ENCODE results near the gene FLYWCH1.

FLYWCH1 gene

GRCh38 chr16:2973605-2974318 lies 62.0 kb downstream of the FLYWCH1 start:
- Mint-ChIP-seq H3K4me1 (peaks cover 21% of the 10 kb centered on the region), H3K36me3 (peaks cover 11% of the 10 kb centered on the region)

GRCh38 chr16:2974319-2975056 lies 62.8 kb downstream of the FLYWCH1 start:
- no peak for ATAC-seq
- Mint-ChIP-seq H3K4me1 (peaks cover 21% of the 10 kb centered on the region), H3K27ac (no peak overlapping the region), H3K27me3 (peaks cover 40% of the 10 kb centered on the region), H3K4me3 (no peak overlapping the region), H3K9me3 (no peaks in the 10 kb centered on the region), H3K36me3 (peaks cover 11% of the 10 kb centered on the region)

More at GRCh38 chr16:2973605-2974318, 62.0 kb downstream of the FLYWCH1 start:
- Mint-ChIP-seq H3K4me3 (no peak overlapping the region), H3K9me3 (no peaks in the 10 kb centered on the region), H3K27ac (no peak overlapping the region), H3K27me3 (peaks cover 36% of the 10 kb centered on the region)
- no peak for ATAC-seq

GRCh38 chr16:2975161-2975795 lies 63.5 kb downstream of the FLYWCH1 start:
- H3K4me1 Mint-ChIP-seq, result peaks cover 24% of the 10 kb centered on the region
- H3K36me3 Mint-ChIP-seq, result peaks cover 11% of the 10 kb centered on the region
- no peak overlapping the region for H3K4me3 Mint-ChIP-seq
- no peak overlapping the region for H3K27ac Mint-ChIP-seq
- no peak for ATAC-seq
- H3K27me3 Mint-ChIP-seq, result peaks cover 45% of the 10 kb centered on the region
- no peaks in the 10 kb centered on the region for H3K9me3 Mint-ChIP-seq

GRCh38 chr16:2976201-2976600 lies 64.5 kb downstream of the FLYWCH1 start:
- no peak overlapping the region for H3K4me3 Mint-ChIP-seq
- no peak for ATAC-seq
- no peaks in the 10 kb centered on the region for H3K9me3 Mint-ChIP-seq
- peaks cover 11% of the 10 kb centered on the region for H3K36me3 Mint-ChIP-seq
- H3K27me3 Mint-ChIP-seq, result peaks cover 37% of the 10 kb centered on the region
- H3K27ac Mint-ChIP-seq, result no peak overlapping the region
- peaks cover 15% of the 10 kb centered on the region for H3K4me1 Mint-ChIP-seq

GRCh38 chr16:2976673-2977072 lies 64.9 kb downstream of the FLYWCH1 start:
- no peak for ATAC-seq
- no peak overlapping the region for H3K4me3 Mint-ChIP-seq

GRCh38 chr16:2977440-2977839 lies 65.7 kb downstream of the FLYWCH1 start:
- H3K36me3 Mint-ChIP-seq, result peaks cover 4% of the 10 kb centered on the region
- no peaks in the 10 kb centered on the region for H3K9me3 Mint-ChIP-seq
- H3K27ac Mint-ChIP-seq, result no peak overlapping the region
- no peak for ATAC-seq
- no peak overlapping the region for H3K4me3 Mint-ChIP-seq
- H3K27me3 Mint-ChIP-seq, result peaks cover 24% of the 10 kb centered on the region
- H3K4me1 Mint-ChIP-seq, result peaks cover 10% of the 10 kb centered on the region

More at GRCh38 chr16:2976673-2977072, 64.9 kb downstream of the FLYWCH1 start:
- Mint-ChIP-seq H3K27ac (no peak overlapping the region), H3K9me3 (no peaks in the 10 kb centered on the region), H3K36me3 (peaks cover 11% of the 10 kb centered on the region), H3K4me1 (peaks cover 13% of the 10 kb centered on the region), H3K27me3 (peaks cover 32% of the 10 kb centered on the region)

- Mint-ChIP-seq H3K27ac (peak overlapping the region; percentile 88), H3K27me3 (peaks cover 17% of the 10 kb centered on the region), H3K4me3 (peak overlapping the region; percentile 89), H3K9me3 (no peaks in the 10 kb centered on the region), H3K36me3 (no peaks in the 10 kb centered on the region), H3K4me1 (peaks cover 23% of the 10 kb centered on the region)
- ATAC-seq, result no peak
Observed at GRCh38 chr16:2979669-2980226, 68.0 kb downstream of the FLYWCH1 start.

GRCh38 chr16:2980227-2981176 lies 68.8 kb downstream of the FLYWCH1 start, which contains the start of gene PKMYT1:
Gene PKMYT1 (minus strand): TSS chr16:2980446. CDS start chr16:2979657, 789 bp downstream.
- peak; percentile 91 for ATAC-seq
- peak within 1 kb of the TSS; percentile 89 for H3K4me3 Mint-ChIP-seq
- peaks cover 17% of the 10 kb centered on the region for H3K27me3 Mint-ChIP-seq
- H3K9me3 Mint-ChIP-seq, result no peaks in the 10 kb centered on the region
- no peaks in the 10 kb centered on the region for H3K36me3 Mint-ChIP-seq
- peaks cover 23% of the 10 kb centered on the region for H3K4me1 Mint-ChIP-seq
- H3K27ac Mint-ChIP-seq, result peak within 1 kb of the TSS; percentile 88

- Mint-ChIP-seq H3K36me3 (no peaks in the 10 kb centered on the region), H3K9me3 (no peaks in the 10 kb centered on the region), H3K27ac (peak overlapping the region; percentile 88), H3K4me1 (peaks cover 23% of the 10 kb centered on the region), H3K27me3 (peaks cover 20% of the 10 kb centered on the region), H3K4me3 (peak overlapping the region; percentile 80)
- ATAC-seq, result no peak
Observed at GRCh38 chr16:2981177-2981898, 69.6 kb downstream of the FLYWCH1 start.

- Mint-ChIP-seq H3K4me3 (peak overlapping the region; percentile 49), H3K36me3 (no peaks in the 10 kb centered on the region), H3K9me3 (no peaks in the 10 kb centered on the region), H3K27me3 (peaks cover 25% of the 10 kb centered on the region), H3K4me1 (peaks cover 23% of the 10 kb centered on the region), H3K27ac (peak overlapping the region; percentile 88)
- ATAC-seq, result no peak
Observed at GRCh38 chr16:2981899-2982250, 70.1 kb downstream of the FLYWCH1 start.

GRCh38 chr16:2982402-2982801 lies 70.7 kb downstream of the FLYWCH1 start:
- H3K27me3 Mint-ChIP-seq, result peaks cover 31% of the 10 kb centered on the region

GRCh38 chr16:2983706-2984136 lies 72.0 kb downstream of the FLYWCH1 start:
- Mint-ChIP-seq H3K4me3 (peak overlapping the region; percentile 62), H3K27me3 (peaks cover 36% of the 10 kb centered on the region), H3K4me1 (peaks cover 23% of the 10 kb centered on the region), H3K27ac (no peak overlapping the region), H3K9me3 (no peaks in the 10 kb centered on the region), H3K36me3 (no peaks in the 10 kb centered on the region)
- ATAC-seq, result peak; percentile 52

More at GRCh38 chr16:2982402-2982801, 70.7 kb downstream of the FLYWCH1 start:
- H3K27ac Mint-ChIP-seq, result no peak overlapping the region
- no peak for ATAC-seq
- no peaks in the 10 kb centered on the region for H3K36me3 Mint-ChIP-seq
- peaks cover 23% of the 10 kb centered on the region for H3K4me1 Mint-ChIP-seq
- H3K4me3 Mint-ChIP-seq, result peak overlapping the region; percentile 1
- no peaks in the 10 kb centered on the region for H3K9me3 Mint-ChIP-seq

GRCh38 chr16:2985462-2985861 lies 73.7 kb downstream of the FLYWCH1 start:
- no peak overlapping the region for H3K4me3 Mint-ChIP-seq
- no peak for ATAC-seq
- peaks cover 16% of the 10 kb centered on the region for H3K4me1 Mint-ChIP-seq
- no peak overlapping the region for H3K27ac Mint-ChIP-seq
- no peaks in the 10 kb centered on the region for H3K9me3 Mint-ChIP-seq
- H3K27me3 Mint-ChIP-seq, result peaks cover 44% of the 10 kb centered on the region
- H3K36me3 Mint-ChIP-seq, result no peaks in the 10 kb centered on the region
